ENCODE measurements around the gene NFYB. TPM values are rescaled to one million over a fixed set of nuclear protein-coding genes. Genes with fewer than 3 reads are reported as not detected.
"Not testable (repeated sequence)": the region's sequence is repeated elsewhere in the genome, so short reads cannot be mapped to it uniquely, and the experiment has no call there.

Gene NFYB
- total RNA-seq, 4 donors from 2014 or later: 16.5 to 35.1 (median 21.4) TPM

- Histone ChIP-seq H3K9me3 (no peaks in the 10 kb centered on the region), H3K27me3 (no peaks in the 10 kb centered on the region), H3K4me3 (no peak overlapping the region), H3K4me1 (peaks cover 0 to 5% of the 10 kb centered on the region in 2 donors), H3K27ac (no peak overlapping the region), H3K36me3 (no peaks in the 10 kb centered on the region)
- ATAC-seq: no peak
- TF ChIP-seq POLR2A (IDR thresholded peaks at IDR 0.05) (no peak), CTCF (IDR thresholded peaks at IDR 0.05 in 4 of 5, conservative IDR thresholded peaks at IDR 0.05 in 1 of 5) (no peak)
- DNase-seq: no peak
- intact Hi-C loops (cut with DNase I; ENCODE audit: low total_unique reads) (no loop called here), in situ Hi-C loops (cut with MboI; ENCODE audit: low sequenced_read_pairs in 4 of 4) (no loop called here)
These were observed 26.6 kb upstream of the NFYB start for GRCh38 chr12:104164634-104165033.

- no peak for ATAC-seq
- no peaks in the 10 kb centered on the region for H3K9me3 ChIP-seq
- intact Hi-C loops (cut with DNase I; ENCODE audit: low total_unique reads) (no loop called here), in situ Hi-C loops (cut with MboI; ENCODE audit: low sequenced_read_pairs in 4 of 4) (no loop called here)
- DNase-seq: no peak
- H3K36me3 ChIP-seq: no peaks in the 10 kb centered on the region
- TF ChIP-seq CTCF (IDR thresholded peaks at IDR 0.05 in 4 of 5, conservative IDR thresholded peaks at IDR 0.05 in 1 of 5) (no peak), POLR2A (IDR thresholded peaks at IDR 0.05) (no peak)
- no peak overlapping the region for H3K4me3 ChIP-seq
- peaks cover 0 to 5% of the 10 kb centered on the region in 2 donors for H3K4me1 ChIP-seq
- no peaks in the 10 kb centered on the region for H3K27me3 ChIP-seq
- H3K27ac ChIP-seq: no peak overlapping the region
These were observed 25.6 kb upstream of the NFYB start for GRCh38 chr12:104163631-104164030.

GRCh38 chr12:104163028-104163427, 25.0 kb upstream of the NFYB start:
- H3K27me3 ChIP-seq; H3K27ac ChIP-seq; intact Hi-C loops (cut with DNase I; ENCODE audit: low total_unique reads); H3K36me3 ChIP-seq; H3K4me3 ChIP-seq; H3K4me1 ChIP-seq; DNase-seq; in situ Hi-C loops (cut with MboI; ENCODE audit: low sequenced_read_pairs in 4 of 4); ATAC-seq; H3K9me3 ChIP-seq: not testable (repeated sequence)

- Histone ChIP-seq H3K9me3 (no peaks in the 10 kb centered on the region), H3K4me1 (no peaks in the 10 kb centered on the region), H3K27me3 (no peaks in the 10 kb centered on the region), H3K36me3 (no peaks in the 10 kb centered on the region), H3K27ac (no peak overlapping the region), H3K4me3 (no peak overlapping the region)
- DNase-seq (no peak), ATAC-seq (no peak)
- no peak for TF ChIP-seq POLR2A (IDR thresholded peaks at IDR 0.05)
- TF ChIP-seq CTCF (IDR thresholded peaks at IDR 0.05 in 4 of 5, conservative IDR thresholded peaks at IDR 0.05 in 1 of 5): no peak
- in situ Hi-C loops (cut with MboI; ENCODE audit: low sequenced_read_pairs in 4 of 4) (no loop called here), intact Hi-C loops (cut with DNase I; ENCODE audit: low total_unique reads) (no loop called here)
These were observed 17.9 kb upstream of the NFYB start for GRCh38 chr12:104155711-104156555.

- no peaks in the 10 kb centered on the region for H3K36me3 ChIP-seq
- DNase-seq (no peak), ATAC-seq (no peak)
- no peaks in the 10 kb centered on the region for H3K9me3 ChIP-seq
- no peaks in the 10 kb centered on the region for H3K27me3 ChIP-seq
- H3K27ac ChIP-seq: no peak overlapping the region
- intact Hi-C loops (cut with DNase I; ENCODE audit: low total_unique reads): no loop called here
- in situ Hi-C loops (cut with MboI; ENCODE audit: low sequenced_read_pairs in 4 of 4): no loop called here
- no peak overlapping the region for H3K4me3 ChIP-seq
- TF ChIP-seq POLR2A (IDR thresholded peaks at IDR 0.05) (no peak), CTCF (IDR thresholded peaks at IDR 0.05 in 4 of 5, conservative IDR thresholded peaks at IDR 0.05 in 1 of 5) (no peak)
- H3K4me1 ChIP-seq: no peaks in the 10 kb centered on the region
These were observed 16.8 kb upstream of the NFYB start for GRCh38 chr12:104154806-104155205.

Data from gastrocnemius medialis (tissue), 4 donors.